Panc1 (cell line): ENCODE results near the gene ZNF236.

Source experiments
- POLR2AphosphoS5 ChIP-seq: IDR thresholded peaks from 2 replicates; pipeline ENCODE4 v1.6.1; 2012; ENCODE audit warnings: mild to moderate bottlenecking, low read depth, low read length, moderate library complexity
- TF ChIP-seq, protein P1 (sequence below): fragments of 450-650 bp; IDR thresholded peaks from 2 replicates; pipeline ENCODE4 v1.5.1; 2017; ENCODE audit warnings: mild to moderate bottlenecking

DNA sequence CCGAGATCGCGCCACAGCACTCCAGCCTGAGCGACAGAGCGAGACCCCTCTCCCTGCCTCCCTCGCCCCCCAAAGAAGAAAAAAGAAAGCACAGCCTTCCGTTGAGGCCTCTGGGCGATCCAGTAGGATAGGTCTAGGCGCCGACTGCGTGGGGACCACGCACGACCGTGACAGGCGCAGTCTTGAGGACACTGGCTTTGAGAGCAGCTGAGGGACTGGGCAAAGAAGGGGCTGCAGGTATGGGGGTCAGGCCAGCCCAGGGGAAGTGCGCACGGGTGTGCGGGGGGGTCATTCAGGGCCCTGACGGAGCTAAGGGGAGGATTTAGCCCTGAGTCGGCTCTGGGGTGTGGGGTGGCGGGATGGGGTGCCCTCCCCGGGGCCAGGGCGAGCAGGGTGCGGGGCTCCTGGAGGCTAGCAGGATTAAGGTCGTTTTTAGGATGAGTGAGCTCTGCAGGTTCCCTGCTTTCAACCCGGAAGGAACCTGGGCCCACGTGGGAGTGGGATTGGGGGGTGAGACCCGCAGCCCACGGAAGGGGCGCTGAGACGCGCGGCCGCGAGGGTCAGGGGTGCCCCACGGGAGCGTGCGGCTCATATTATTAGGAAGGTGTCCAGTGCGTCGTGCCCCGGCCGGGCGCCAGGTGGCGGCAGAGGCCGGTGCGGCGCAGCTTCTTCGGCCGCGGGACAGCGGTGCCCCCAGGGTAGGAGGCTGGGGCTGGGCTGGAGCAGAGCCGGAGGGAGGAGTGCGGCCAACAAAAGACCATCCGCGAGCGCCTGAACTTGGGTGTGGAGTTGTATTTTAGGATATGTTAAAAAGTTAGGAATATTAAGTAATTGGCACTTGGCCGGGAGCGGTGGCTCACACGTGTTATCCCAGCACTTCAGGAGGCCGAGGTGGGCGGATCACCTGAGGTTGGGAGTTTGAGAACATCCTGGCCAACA is 20.5 kb upstream of the ZNF236 start:
- TF ChIP-seq, protein P1, sequence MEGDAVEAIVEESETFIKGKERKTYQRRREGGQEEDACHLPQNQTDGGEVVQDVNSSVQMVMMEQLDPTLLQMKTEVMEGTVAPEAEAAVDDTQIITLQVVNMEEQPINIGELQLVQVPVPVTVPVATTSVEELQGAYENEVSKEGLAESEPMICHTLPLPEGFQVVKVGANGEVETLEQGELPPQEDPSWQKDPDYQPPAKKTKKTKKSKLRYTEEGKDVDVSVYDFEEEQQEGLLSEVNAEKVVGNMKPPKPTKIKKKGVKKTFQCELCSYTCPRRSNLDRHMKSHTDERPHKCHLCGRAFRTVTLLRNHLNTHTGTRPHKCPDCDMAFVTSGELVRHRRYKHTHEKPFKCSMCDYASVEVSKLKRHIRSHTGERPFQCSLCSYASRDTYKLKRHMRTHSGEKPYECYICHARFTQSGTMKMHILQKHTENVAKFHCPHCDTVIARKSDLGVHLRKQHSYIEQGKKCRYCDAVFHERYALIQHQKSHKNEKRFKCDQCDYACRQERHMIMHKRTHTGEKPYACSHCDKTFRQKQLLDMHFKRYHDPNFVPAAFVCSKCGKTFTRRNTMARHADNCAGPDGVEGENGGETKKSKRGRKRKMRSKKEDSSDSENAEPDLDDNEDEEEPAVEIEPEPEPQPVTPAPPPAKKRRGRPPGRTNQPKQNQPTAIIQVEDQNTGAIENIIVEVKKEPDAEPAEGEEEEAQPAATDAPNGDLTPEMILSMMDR = no peak
- no peak; the same call in 1 of the 2 replicates for TF ChIP-seq POLR2AphosphoS5
